Measurements from ENCODE around the gene RPS19.

DNA sequence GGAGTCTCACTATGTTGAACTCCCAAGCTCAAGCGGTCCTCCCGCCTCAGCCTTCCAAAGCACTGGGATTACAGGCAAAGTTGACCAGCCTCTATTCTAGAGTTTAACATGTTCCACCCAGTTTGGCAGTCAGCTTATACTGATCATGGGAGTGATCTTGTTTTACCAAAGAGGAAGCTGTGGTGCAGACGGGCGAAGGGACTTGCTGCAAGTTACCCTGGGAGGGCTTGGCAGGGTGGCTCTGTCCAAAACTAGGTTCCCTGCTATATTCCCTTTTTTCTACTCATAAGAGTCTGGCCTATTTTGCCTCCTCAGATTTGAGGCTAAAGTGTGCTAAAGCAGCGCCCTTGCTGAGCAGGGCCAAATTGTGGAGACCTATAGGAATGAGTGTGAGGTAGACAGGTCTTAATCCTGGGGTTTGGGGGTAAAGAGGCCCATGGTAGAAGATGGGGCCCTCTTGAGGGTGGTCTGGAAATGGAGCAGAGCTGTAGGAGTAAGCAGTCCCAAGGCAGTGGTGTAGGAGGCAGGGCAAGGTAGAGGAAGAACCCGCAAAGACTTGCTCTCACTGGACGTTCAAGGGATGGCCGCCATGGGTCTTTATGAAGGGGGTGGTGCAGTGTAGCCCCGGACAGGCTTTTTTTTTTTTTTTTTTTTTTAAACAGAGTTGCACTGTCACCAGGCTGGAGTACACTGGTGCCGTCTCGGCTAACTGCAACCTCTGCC lies 3.3 kb downstream of the RPS19 start:
- TF ChIP-seq, protein P1, sequence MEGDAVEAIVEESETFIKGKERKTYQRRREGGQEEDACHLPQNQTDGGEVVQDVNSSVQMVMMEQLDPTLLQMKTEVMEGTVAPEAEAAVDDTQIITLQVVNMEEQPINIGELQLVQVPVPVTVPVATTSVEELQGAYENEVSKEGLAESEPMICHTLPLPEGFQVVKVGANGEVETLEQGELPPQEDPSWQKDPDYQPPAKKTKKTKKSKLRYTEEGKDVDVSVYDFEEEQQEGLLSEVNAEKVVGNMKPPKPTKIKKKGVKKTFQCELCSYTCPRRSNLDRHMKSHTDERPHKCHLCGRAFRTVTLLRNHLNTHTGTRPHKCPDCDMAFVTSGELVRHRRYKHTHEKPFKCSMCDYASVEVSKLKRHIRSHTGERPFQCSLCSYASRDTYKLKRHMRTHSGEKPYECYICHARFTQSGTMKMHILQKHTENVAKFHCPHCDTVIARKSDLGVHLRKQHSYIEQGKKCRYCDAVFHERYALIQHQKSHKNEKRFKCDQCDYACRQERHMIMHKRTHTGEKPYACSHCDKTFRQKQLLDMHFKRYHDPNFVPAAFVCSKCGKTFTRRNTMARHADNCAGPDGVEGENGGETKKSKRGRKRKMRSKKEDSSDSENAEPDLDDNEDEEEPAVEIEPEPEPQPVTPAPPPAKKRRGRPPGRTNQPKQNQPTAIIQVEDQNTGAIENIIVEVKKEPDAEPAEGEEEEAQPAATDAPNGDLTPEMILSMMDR (IDR thresholded peaks at IDR 0.05) = no peak
- no peak for TF ChIP-seq POLR2A (IDR thresholded peaks at IDR 0.05)

All from prostate gland (tissue), 2 donors.